RWPE1 (cell line): ENCODE measurements around the gene SDCCAG8.

Source experiments
- CTCF ChIA-PET: fragments of 350-600 bp; sonication (Branson Sonifier 250); formaldehyde crosslinking; extraction: SDS; loops from one replicate; lab custom pipeline; 2021; lab: Yijun Ruan, JAX
- POLR2A ChIA-PET: fragments of 400-600 bp; formaldehyde crosslinking; extraction: SDS; loops from one replicate; lab custom pipeline; 2020; ENCODE audit warnings: antibody characterized with exemption; ENCODE audit not compliant: low non-redundant PET; lab: Yijun Ruan, JAX
- DNase-seq: peaks from one replicate; pipeline ENCODE4 v3.0.0; 2012; ENCODE audit warnings: low spot score
- H3K27ac ChIP-seq: fragments of 450-650 bp; 2 replicates; pipeline ENCODE4 v1.5.1; 2017
- TF ChIP-seq, protein P1 (sequence below): fragments of 450-650 bp; conservative IDR thresholded peaks from 2 replicates; pipeline ENCODE4 v1.5.1; 2017; ENCODE audit warnings: low read depth, mild to moderate bottlenecking

The SDCCAG8 gene

DNA sequence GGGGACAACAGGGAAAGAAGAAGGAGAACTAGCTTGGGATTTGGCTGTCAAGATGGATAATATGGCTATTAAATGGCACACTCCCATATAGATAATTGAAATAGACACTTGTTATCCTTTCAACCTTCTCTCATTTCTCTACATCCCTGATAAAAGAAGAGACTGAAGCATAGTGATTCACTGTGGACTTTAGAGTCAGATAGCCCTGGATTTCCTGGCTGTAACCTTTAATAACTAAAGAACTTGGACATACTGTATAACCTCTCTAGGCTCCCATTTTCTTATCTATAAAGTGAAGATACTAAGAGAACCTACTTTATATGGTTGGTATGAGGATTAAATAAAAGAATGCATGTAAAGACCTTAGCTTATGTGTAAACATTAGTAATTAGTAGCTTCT, 152.6 kb downstream of the SDCCAG8 start:
- no peak overlapping the region for H3K27ac ChIP-seq
- CTCF ChIA-PET, result no interaction called here
- POLR2A ChIA-PET, result no interaction called here
- no peak for DNase-seq
- TF ChIP-seq, protein P1, sequence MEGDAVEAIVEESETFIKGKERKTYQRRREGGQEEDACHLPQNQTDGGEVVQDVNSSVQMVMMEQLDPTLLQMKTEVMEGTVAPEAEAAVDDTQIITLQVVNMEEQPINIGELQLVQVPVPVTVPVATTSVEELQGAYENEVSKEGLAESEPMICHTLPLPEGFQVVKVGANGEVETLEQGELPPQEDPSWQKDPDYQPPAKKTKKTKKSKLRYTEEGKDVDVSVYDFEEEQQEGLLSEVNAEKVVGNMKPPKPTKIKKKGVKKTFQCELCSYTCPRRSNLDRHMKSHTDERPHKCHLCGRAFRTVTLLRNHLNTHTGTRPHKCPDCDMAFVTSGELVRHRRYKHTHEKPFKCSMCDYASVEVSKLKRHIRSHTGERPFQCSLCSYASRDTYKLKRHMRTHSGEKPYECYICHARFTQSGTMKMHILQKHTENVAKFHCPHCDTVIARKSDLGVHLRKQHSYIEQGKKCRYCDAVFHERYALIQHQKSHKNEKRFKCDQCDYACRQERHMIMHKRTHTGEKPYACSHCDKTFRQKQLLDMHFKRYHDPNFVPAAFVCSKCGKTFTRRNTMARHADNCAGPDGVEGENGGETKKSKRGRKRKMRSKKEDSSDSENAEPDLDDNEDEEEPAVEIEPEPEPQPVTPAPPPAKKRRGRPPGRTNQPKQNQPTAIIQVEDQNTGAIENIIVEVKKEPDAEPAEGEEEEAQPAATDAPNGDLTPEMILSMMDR, result no peak

GRCh38 chr1:243409284-243409683, 153.4 kb downstream of the SDCCAG8 start:
- TF ChIP-seq, protein P1, result no peak
- no peak for DNase-seq
- no peak overlapping the region for H3K27ac ChIP-seq
- ChIA-PET CTCF (no interaction called here), POLR2A (no interaction called here)

DNA sequence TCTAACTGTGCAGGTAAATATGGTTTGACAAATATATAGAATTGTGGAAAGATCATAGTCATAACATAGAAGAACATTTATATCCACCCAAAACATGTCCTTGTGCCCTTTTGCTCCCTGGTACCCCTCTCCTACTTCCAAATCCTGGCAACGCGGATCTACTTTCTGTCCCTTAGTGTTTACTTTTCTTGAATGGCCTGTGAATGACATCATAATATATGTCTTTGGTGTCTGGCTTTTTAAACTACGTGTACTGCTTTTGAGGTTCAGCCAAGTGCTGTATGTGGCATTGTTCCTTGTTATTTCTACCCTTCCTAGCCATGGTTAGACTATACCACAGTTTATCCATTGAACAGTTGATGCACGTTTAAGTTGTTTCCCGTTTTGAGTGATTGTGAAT, 155.6 kb downstream of the SDCCAG8 start:
- ChIA-PET POLR2A (no interaction called here), CTCF (interaction anchor here (0.6 kb wide), 1 partner anchor 294 kb away, joined by 3 read pairs; no protein-coding TSS in a partner anchor)
- TF ChIP-seq, protein P1, result no peak
- no peak overlapping the region for H3K27ac ChIP-seq
- DNase-seq, result no peak

DNA sequence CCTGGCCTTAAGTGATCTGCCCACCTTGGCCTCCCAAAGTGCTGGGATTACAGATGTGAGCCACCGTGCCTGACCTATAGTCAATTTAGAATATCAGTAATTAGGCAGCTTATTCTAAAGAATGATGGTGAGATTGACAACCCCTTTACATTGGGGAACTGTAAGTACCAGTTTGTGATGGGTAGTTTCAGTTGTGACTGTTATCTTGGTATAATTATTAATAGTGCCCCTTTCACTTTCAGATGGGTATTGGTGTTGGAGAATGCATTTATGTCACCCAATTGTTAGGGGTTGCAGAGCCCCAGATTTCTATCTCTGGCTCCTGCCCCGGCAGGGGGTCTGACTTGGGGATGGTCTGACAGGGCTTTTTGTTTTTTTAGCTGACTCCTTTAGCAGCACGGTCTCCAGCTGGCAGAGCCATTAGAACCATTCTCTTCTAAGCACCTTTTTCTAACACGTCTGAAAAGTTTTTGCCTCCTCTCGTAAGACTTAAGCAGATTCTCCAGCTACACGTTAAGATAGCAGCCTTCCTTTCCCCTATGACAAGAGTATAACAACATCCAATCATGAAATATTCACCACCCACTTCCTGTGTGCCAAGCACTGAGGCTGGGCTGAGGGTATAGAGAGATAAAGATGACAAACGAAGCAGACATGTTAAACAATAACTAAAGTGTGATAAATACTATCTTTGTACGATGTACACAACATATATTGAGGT, 157.8 kb downstream of the SDCCAG8 start:
- no peak overlapping the region for H3K27ac ChIP-seq
- POLR2A ChIA-PET, result no interaction called here
- TF ChIP-seq, protein P1, result no peak
- CTCF ChIA-PET, result no interaction called here
- no peak for DNase-seq

DNA sequence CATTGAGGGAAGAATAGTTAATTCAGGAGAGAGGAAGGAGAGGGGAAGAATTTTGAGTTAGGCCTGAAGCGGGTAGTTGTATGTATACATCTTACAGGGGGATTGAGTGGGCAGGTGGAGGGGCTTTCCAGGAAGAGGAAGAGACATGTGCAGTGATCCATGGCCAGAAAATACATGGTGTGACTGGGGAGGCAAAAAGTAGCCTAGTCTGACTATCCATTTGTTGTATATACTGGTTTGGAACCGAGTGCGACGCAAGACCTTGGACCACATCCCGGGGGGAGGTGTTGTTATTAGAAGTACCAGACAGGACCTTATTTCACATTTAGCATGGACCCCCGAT, 158.3 kb downstream of the SDCCAG8 start:
- TF ChIP-seq, protein P1, result no peak
- ChIA-PET POLR2A (no interaction called here), CTCF (no interaction called here)
- no peak overlapping the region for H3K27ac ChIP-seq
- DNase-seq, result no peak

- CTCF ChIA-PET, result interaction anchor here (0.6 kb wide), 1 partner anchor 26 kb away, joined by 4 read pairs; no protein-coding TSS in a partner anchor
- POLR2A ChIA-PET, result no interaction called here
- TF ChIP-seq, protein P1, result no peak
- DNase-seq, result no peak
- no peak overlapping the region for H3K27ac ChIP-seq
These were observed 160.0 kb downstream of the SDCCAG8 start for GRCh38 chr1:243415663-243416408.
